22Rv1 (cell line): ENCODE results near the gene NKX6-2.
"Not testable (repeated sequence)": the region's sequence is repeated elsewhere in the genome, so short reads cannot be mapped to it uniquely, and the experiment has no call there.

Experiments
- H3K27ac ChIP-seq: fragments of 450-650 bp; 2 replicates; pipeline ENCODE4 v1.5.1; 2017
- ZFX ChIP-seq: fragments of 450-650 bp; IDR thresholded peaks from 2 replicates; pipeline ENCODE4 v1.6.1; 2017; ENCODE audit warnings: antibody characterized with exemption, borderline replicate concordance
- TF ChIP-seq, protein P1 (sequence below): fragments of 450-650 bp; IDR thresholded peaks from 2 replicates; pipeline ENCODE4 v1.5.1; 2017; ENCODE audit warnings: mild to moderate bottlenecking

NKX6-2 gene

DNA sequence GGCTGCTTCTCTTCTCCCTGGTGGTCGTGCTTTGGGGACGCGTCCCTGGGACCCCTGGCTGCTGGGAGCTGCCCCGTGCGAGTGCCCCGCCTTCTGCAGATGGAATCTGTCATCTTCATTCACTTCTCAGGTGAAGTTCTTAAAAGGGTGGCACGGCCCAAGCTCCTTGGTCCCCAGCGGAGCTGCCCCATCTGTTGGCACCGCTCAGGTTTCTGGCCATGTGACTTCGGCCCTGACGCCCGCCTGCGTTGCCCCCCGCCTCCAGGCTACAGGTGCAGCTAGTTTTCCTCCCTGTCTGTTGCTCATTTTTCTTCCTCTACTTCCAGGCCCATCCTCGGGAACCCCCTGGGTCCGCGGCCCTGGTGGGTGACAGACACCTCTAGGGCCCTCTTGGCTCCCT lies 6.8 kb upstream of the NKX6-2 start:
- no peak overlapping the region for H3K27ac ChIP-seq
- no peak for TF ChIP-seq ZFX
- TF ChIP-seq, protein P1, sequence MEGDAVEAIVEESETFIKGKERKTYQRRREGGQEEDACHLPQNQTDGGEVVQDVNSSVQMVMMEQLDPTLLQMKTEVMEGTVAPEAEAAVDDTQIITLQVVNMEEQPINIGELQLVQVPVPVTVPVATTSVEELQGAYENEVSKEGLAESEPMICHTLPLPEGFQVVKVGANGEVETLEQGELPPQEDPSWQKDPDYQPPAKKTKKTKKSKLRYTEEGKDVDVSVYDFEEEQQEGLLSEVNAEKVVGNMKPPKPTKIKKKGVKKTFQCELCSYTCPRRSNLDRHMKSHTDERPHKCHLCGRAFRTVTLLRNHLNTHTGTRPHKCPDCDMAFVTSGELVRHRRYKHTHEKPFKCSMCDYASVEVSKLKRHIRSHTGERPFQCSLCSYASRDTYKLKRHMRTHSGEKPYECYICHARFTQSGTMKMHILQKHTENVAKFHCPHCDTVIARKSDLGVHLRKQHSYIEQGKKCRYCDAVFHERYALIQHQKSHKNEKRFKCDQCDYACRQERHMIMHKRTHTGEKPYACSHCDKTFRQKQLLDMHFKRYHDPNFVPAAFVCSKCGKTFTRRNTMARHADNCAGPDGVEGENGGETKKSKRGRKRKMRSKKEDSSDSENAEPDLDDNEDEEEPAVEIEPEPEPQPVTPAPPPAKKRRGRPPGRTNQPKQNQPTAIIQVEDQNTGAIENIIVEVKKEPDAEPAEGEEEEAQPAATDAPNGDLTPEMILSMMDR: no peak

DNA sequence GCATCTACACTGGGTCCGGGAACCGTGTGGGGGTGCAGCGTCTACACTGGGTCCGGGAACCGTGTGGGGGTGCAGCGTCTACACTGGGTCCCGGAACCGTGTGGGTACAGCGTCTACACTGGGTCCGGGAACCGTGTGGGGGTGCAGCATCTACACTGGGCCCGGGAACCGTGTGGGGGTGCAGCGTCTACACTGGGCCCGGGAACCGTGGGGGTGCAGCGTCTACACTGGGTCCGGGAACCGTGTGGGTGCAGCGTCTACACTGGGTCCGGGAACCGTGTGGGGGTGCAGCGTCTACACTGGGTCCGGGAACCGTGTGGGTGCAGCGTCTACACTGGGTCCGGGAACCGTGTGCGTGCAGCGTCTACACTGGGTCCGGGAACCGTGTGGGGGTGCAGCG lies 6.2 kb upstream of the NKX6-2 start:
- H3K27ac ChIP-seq: not testable (repeated sequence)

DNA sequence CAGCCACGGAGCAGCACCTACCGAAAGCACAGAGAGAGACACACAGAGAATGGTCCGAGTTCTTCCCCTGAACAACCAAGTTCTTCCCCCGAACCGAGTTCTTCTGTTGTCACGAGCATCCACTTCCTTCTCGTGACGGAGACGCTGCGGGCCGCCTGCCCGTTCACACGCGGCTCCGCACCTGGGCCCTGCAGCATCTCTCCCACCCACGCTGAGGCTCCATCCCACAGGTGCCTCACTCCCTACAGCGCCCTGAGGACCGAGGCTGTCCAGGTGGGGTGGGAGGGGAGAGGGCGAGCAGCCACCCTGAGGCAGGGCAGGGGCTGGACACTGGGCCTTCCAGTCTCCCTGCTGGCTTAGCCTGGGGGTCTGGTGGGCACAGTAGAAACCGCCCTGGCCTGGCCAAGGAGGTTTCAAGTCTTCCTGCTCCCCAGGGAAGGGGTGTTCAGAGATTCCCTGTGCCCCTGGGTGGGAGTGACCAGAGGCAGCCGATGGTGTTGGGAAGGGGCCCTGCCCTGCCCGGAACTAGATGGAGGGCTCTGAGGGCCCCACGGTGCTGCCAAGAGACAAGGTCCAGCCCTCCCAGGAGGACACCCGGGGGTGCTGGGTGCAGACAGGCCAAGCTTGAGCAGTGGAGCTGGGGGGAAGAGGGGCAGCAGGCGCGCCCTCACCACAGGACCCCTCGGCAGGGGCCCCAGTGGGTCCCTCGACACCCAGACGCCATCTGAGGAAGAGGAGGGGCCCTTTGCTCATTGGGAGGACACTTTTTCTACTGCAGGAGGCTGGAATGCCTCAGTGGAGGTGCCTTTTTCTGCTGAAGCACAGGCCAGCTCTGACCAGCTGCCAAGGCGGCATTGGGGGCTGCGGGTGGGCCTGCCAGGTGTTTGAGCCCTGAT lies 5.2 kb upstream of the NKX6-2 start:
- H3K27ac ChIP-seq: no peak overlapping the region
- TF ChIP-seq ZFX: no peak
- TF ChIP-seq, protein P1: no peak

DNA sequence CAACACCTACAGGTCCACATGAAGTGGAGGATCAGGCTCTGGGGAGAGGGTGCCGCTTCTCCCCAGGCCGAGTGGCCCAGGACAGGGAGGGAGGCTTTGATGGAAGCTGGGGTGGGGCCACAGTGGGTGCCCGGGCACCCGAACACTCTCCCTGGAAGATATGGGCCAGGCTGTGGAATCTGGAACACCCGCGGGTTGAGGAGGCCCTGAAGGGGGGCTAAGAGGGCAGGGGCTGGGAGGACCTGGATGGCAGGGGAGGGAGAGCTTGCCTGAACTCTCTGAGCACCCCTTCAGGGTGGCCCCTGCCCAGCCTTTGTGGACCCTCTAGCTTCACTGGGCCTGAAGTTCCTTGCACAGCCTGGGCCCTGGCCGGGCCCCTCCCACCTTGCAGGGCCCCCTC lies 4.5 kb upstream of the NKX6-2 start:
- H3K27ac ChIP-seq: no peak overlapping the region
- TF ChIP-seq, protein P1: no peak
- no peak for TF ChIP-seq ZFX

DNA sequence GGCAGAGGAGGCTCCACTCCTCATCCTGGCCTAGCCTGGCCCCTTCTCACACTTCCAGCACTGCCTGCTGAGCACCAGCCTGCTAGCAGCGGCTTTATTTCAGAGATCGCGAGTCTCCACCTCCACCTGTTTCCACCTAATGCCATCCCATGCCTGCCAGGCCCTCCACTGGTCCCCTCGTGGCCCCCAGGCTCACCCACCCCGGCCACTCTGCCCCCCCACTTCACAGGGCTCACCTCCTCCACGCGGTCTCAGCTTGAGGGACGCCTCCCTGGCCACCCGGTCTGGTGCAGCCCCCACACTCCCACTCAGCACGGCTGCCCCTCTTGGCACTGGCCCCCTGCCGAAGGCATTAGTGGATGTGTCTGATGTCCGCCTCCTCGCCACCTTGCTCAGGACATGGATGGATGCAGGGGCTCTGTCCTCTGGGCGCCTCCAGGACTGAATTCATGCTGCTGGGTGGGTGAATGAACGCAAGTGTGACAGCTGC lies 3.8 kb upstream of the NKX6-2 start:
- TF ChIP-seq ZFX: no peak
- TF ChIP-seq, protein P1: no peak
- no peak overlapping the region for H3K27ac ChIP-seq

DNA sequence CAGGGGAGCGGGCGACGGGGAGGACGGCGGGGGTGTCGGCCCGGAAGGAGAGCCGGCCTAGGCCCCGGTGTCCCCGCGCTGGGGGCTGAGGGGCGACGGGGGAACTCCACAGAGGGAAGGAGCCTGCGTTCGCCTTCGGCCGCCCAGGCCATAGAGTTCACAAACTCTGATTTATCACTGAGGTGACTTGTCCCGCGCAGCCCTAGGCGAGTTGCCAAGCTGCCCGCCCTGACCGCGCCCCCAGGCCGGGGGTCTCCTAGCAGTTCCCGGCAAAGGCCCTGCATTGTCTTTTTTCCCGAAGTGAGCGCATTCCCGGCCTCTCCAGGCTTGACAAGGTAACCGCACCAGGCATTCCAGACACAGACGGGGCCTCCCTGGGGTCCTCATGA lies 2.9 kb upstream of the NKX6-2 start:
- H3K27ac ChIP-seq: no peak overlapping the region
- TF ChIP-seq, protein P1: no peak
- TF ChIP-seq ZFX: no peak

DNA sequence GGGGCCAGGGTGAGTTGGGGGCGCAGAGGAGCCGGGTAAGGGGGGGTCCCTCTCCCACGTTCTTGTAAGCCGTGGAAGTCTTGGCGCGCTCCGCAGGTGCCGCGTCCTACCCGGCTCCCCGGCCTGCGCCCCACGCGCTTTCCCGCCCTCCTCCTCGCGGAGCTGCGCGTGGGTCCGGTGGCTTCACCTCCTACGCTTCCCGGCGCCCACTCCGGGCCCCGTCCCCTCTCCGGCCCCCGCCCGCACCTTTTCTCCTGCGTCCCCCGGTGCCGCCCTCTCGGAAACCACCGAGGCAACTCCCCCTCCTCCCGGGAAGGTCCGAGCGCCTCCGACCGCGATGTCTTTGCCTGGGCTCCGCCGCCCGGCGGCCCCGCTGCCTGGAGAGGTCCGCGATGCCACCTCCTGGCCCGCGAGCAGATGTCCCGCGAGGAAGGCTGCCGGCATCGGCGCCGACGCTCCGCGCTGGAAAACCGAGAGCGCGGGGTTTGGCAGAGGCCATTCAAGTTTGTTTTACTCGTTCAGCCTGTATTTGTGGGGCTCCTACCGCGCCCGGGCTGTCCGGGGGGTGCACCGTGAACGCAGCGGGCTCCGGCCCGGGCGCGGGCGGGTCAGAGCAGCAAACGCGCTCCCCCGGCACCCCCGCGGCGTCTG lies 2.4 kb upstream of the NKX6-2 start:
- no peak for TF ChIP-seq ZFX
- TF ChIP-seq, protein P1: peak; percentile 35

More for the DNA sequence above, 2.4 kb upstream of the NKX6-2 start:
- H3K27ac ChIP-seq: no peak overlapping the region
